Hepatocyte (in vitro differentiated cells): ENCODE results near the gene AP4S1. TPM values are rescaled to one million over a fixed set of nuclear protein-coding genes. Genes with fewer than 3 reads are reported as not detected.

Experiments used
- DNase-seq: peaks from one replicate; pipeline ENCODE4 v3.0.0-alpha.2; 2016; ENCODE audit warnings: low spot score
- H2AFZ ChIP-seq: fragments of 200-600 bp; sonication (generic); 2 replicates; pipeline ENCODE4 v1.6.0; 2016; ENCODE audit warnings: antibody characterized with exemption, mild to moderate bottlenecking
- H3K27ac ChIP-seq: fragments of 200-600 bp; sonication (generic); 2 replicates; pipeline ENCODE4 v1.5.1; 2016; ENCODE audit warnings: mild to moderate bottlenecking
- H3K27me3 ChIP-seq: fragments of 200-600 bp; sonication (generic); 2 replicates; pipeline ENCODE4 v1.6.1; 2016
- H3K36me3 ChIP-seq: fragments of 200-600 bp; sonication (generic); replicated peaks from 2 replicates; pipeline ENCODE4 v1.5.1; 2016; ENCODE audit warnings: low read depth; ENCODE audit not compliant: insufficient read depth
- H3K4me1 ChIP-seq: fragments of 200-600 bp; sonication (generic); 2 replicates; pipeline ENCODE4 v1.5.1; 2016; ENCODE audit warnings: mild to moderate bottlenecking, moderate library complexity; ENCODE audit not compliant: insufficient read depth
- H3K4me2 ChIP-seq: fragments of 200-600 bp; sonication (generic); 2 replicates; pipeline ENCODE4 v1.6.0; 2016
- H3K4me3 ChIP-seq: fragments of 200-600 bp; sonication (generic); 2 replicates; pipeline ENCODE4 v1.5.1; 2016; ENCODE audit warnings: mild to moderate bottlenecking
- H3K79me2 ChIP-seq: fragments of 200-600 bp; sonication (generic); 2 replicates; pipeline ENCODE4 v1.6.0; 2017; ENCODE audit warnings: mild to moderate bottlenecking
- H3K9me2 ChIP-seq: fragments of 200-600 bp; sonication (generic); replicated peaks from 2 replicates; pipeline ENCODE4 v1.6.0; 2017; ENCODE audit warnings: mild to moderate bottlenecking; ENCODE audit not compliant: insufficient read depth
- H3K9me3 ChIP-seq: fragments of 200-600 bp; sonication (generic); 2 replicates; pipeline ENCODE4 v1.5.1; 2016; ENCODE audit warnings: low read depth, mild to moderate bottlenecking
- H4K20me1 ChIP-seq: fragments of 200-600 bp; sonication (generic); 2 replicates; pipeline ENCODE4 v1.6.0; 2016; ENCODE audit warnings: mild to moderate bottlenecking; ENCODE audit not compliant: insufficient read depth, poor library complexity, severe bottlenecking
- EZH2 ChIP-seq: fragments of 200-600 bp; sonication (generic); IDR thresholded peaks from 2 replicates; pipeline ENCODE4 v1.6.1; 2016; ENCODE audit warnings: antibody characterized with exemption, mild to moderate bottlenecking, borderline replicate concordance
- EZH2phosphoT487 ChIP-seq: fragments of 200-600 bp; sonication (generic); IDR thresholded peaks from one replicate; pipeline ENCODE4 v1.6.1; 2018; ENCODE audit warnings: antibody characterized with exemption, mild to moderate bottlenecking, low read depth, moderate library complexity; ENCODE audit not compliant: unreplicated experiment, severe bottlenecking
- WGBS: methylation state at CpG from one replicate; pipeline ENCODE4 v1.1.6; 2016; ENCODE audit warnings: low lambda C conversion rate; ENCODE audit errors: missing lambda C conversion rate; 5-methylcytosine and 5-hydroxymethylcytosine counted together
- polyA plus RNA-seq: library from polyadenylated mRNA; unstranded; fragments of >200 nt; fragmentation: Nextera tagmentation; extraction: Ambion mirVana; gene quantifications from 2 replicates; pipeline ENCODE4 v1.2.1, GENCODE V29; 2016
- total RNA-seq: library from RNA; depleted of rRNA; stranded (reverse); fragments of >200 nt; gene quantifications from 2 replicates; pipeline ENCODE4 v1.2.3, GENCODE V29; 2014
- TF ChIP-seq, protein P1 (sequence below): fragments of 200-600 bp; sonication (generic); IDR thresholded peaks from 2 replicates; pipeline ENCODE4 v1.5.1; 2016; ENCODE audit warnings: antibody characterized with exemption, mild to moderate bottlenecking; ENCODE audit not compliant: poor library complexity

Gene AP4S1
- total and polyA plus RNA-seq, 2 experiments from 2014 or later = 5.2 to 14.0 TPM

DNA sequence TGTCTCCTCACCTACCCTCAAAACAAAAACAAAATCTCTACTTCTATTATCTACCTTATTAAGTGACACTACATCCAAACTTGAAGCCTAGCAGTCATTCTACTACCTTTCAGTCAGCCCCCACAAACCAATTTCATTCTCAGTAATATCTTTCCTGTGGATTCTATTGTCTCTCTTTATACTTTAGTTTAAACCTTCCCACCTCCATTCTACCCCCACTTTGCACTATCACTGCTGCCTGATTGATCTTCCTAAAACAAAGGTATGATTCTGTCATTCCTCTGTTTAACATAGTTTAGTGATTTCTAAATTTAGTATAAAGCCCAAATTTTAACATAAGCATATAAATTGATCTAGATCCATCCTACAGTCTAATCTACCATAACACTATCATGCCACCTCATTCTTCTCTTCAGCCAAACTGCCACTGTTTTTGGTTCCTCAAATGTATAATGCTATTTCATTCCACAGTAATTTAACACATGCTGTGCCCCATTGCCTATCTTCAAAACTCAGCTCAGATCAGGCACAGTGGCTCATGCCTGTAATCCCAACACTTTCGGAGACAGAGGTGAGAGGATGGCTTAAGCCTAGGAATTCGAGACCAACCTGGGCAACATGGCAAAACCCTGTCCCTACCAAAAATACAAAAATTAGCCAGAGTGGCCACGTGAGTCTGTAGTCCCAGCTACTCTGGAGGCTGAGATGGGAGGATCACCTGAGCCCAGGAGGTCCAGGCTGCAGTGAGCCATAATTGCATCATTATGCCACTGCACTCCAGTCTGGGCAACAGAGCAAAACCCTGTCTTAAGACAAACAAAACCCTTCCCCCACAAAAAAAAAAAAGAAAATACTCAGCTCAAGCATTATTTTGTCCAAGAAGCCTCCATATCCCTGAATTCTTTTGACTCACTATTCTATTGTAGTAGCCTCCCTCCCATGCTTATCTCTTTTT, 3.8 kb downstream of the AP4S1 start:
- Histone ChIP-seq H3K79me2 (peaks cover 58% of the 10 kb centered on the region), H3K4me2 (no peak overlapping the region), H3K9me3 (no peaks in the 10 kb centered on the region), H3K4me1 (peaks cover 6% of the 10 kb centered on the region), H3K36me3 (no peaks in the 10 kb centered on the region), H2AFZ (no peak overlapping the region), H3K27ac (no peak overlapping the region), H3K9me2 (no peaks in the 10 kb centered on the region), H3K4me3 (no peak overlapping the region), H4K20me1 (peaks cover 4% of the 10 kb centered on the region), H3K27me3 (no peaks in the 10 kb centered on the region)
- WGBS = 94% methylated on average over 3 of the region's 3 CpGs
- TF ChIP-seq EZH2phosphoT487 = no peak
- TF ChIP-seq EZH2 = no peak
- TF ChIP-seq, protein P1, sequence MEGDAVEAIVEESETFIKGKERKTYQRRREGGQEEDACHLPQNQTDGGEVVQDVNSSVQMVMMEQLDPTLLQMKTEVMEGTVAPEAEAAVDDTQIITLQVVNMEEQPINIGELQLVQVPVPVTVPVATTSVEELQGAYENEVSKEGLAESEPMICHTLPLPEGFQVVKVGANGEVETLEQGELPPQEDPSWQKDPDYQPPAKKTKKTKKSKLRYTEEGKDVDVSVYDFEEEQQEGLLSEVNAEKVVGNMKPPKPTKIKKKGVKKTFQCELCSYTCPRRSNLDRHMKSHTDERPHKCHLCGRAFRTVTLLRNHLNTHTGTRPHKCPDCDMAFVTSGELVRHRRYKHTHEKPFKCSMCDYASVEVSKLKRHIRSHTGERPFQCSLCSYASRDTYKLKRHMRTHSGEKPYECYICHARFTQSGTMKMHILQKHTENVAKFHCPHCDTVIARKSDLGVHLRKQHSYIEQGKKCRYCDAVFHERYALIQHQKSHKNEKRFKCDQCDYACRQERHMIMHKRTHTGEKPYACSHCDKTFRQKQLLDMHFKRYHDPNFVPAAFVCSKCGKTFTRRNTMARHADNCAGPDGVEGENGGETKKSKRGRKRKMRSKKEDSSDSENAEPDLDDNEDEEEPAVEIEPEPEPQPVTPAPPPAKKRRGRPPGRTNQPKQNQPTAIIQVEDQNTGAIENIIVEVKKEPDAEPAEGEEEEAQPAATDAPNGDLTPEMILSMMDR = no peak
- no peak for DNase-seq

DNA sequence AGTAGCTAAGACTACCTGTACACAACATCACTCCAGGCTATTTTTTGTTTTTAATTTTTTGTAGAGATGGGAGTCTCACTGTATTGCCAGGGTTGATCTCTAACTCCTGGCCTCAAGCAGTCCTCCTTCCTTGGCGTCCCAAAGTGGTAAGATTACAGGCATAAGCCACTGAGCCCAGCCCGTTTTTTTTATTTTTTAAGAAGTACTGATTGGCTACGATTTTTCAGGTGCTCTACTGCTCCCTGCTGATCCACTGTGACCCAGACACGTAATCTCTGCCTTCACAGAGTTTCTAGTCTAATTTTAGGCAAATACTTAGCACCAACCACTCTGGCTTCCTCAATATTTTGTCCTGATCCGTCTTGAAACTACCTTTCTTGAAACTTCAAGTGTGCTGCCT, 5.0 kb downstream of the AP4S1 start:
- H3K27ac ChIP-seq = no peak overlapping the region
- no peak overlapping the region for H3K4me2 ChIP-seq
- DNase-seq = no peak
- 92% methylated on average over 5 of the region's 5 CpGs for WGBS
- no peaks in the 10 kb centered on the region for H3K27me3 ChIP-seq
- no peak for TF ChIP-seq EZH2phosphoT487
- TF ChIP-seq, protein P1 = no peak
- TF ChIP-seq EZH2 = no peak
- no peaks in the 10 kb centered on the region for H4K20me1 ChIP-seq
- H3K79me2 ChIP-seq = peaks cover 46% of the 10 kb centered on the region
- H3K9me3 ChIP-seq = no peaks in the 10 kb centered on the region
- no peak overlapping the region for H2AFZ ChIP-seq
- H3K4me1 ChIP-seq = peaks cover 6% of the 10 kb centered on the region
- no peaks in the 10 kb centered on the region for H3K9me2 ChIP-seq
- no peak overlapping the region for H3K4me3 ChIP-seq
- no peaks in the 10 kb centered on the region for H3K36me3 ChIP-seq

DNA sequence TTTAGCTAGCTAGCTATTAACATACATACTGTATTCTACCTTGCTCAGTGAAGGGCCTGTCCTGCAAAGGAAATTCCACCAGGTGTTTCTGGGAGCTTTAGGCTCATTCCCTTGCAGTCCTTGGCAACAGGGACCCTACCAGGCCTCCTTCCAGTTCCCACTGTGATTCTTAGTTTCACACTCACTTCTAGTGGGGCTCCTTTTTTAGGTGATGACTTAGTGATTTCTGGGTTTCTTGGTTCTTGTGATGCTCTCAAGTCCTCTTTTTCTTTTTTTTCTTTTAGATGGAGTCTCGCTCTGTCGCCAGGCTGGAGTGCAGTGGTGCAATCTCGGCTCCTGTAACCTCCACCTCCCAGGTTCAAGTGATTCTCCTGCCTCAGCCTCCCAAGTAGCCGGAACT, 11.1 kb downstream of the AP4S1 start:
- H3K4me3 ChIP-seq = no peak overlapping the region
- no peaks in the 10 kb centered on the region for H3K9me3 ChIP-seq
- peaks cover 7% of the 10 kb centered on the region for H3K79me2 ChIP-seq
- H3K4me1 ChIP-seq = peaks cover 7% of the 10 kb centered on the region
- no peaks in the 10 kb centered on the region for H3K9me2 ChIP-seq
- H3K27me3 ChIP-seq = no peaks in the 10 kb centered on the region
- H3K27ac ChIP-seq = no peak overlapping the region
- H3K4me2 ChIP-seq = no peak overlapping the region
- no peaks in the 10 kb centered on the region for H3K36me3 ChIP-seq
- 95% methylated on average over 4 of the region's 4 CpGs for WGBS
- TF ChIP-seq, protein P1 = no peak
- TF ChIP-seq EZH2phosphoT487 (no peak), EZH2 (no peak)
- H2AFZ ChIP-seq = no peak overlapping the region
- DNase-seq = no peak
- no peaks in the 10 kb centered on the region for H4K20me1 ChIP-seq
